ENCODE results near the gene NLRP7.

DNA sequence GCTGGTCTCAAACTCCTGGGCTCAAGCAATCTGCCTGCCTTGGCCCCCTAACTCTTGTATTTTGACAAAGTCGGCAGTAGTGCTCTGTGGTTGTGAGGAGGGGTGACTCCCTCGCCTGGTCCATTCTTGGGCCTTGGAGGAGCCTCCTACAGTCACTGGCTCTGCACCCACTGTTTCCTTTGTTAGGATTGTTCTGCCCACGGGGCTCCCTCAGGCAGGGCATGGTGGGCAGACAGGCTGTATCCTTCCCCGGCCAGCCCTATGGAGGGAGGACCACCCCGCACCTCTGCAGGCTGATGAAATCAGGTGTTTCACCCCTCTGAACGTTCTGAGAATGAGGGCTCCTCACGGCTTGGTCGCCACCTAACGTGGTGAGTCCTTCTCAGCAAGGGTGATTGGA is 64.1 kb downstream of the NLRP7 start:
- TF ChIP-seq, protein P1, sequence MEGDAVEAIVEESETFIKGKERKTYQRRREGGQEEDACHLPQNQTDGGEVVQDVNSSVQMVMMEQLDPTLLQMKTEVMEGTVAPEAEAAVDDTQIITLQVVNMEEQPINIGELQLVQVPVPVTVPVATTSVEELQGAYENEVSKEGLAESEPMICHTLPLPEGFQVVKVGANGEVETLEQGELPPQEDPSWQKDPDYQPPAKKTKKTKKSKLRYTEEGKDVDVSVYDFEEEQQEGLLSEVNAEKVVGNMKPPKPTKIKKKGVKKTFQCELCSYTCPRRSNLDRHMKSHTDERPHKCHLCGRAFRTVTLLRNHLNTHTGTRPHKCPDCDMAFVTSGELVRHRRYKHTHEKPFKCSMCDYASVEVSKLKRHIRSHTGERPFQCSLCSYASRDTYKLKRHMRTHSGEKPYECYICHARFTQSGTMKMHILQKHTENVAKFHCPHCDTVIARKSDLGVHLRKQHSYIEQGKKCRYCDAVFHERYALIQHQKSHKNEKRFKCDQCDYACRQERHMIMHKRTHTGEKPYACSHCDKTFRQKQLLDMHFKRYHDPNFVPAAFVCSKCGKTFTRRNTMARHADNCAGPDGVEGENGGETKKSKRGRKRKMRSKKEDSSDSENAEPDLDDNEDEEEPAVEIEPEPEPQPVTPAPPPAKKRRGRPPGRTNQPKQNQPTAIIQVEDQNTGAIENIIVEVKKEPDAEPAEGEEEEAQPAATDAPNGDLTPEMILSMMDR (conservative IDR thresholded peaks at IDR 0.05 in 1 of 2, IDR thresholded peaks at IDR 0.05 in 1 of 2; ENCODE audit: extremely low read depth in 1 of 2, insufficient read depth in 1 of 2, low read depth in 1 of 2, low read length in 2 of 2), result no peak
- TF ChIP-seq EZH2 (IDR thresholded peaks at IDR 0.05; ENCODE audit: borderline replicate concordance, low read length), result no peak
